ENCODE results near the gene THBS2.

The THBS2 gene

GRCh38 chr6:169233181-169233580 lies 20.5 kb downstream of the THBS2 start:
- DNase-seq (ENCODE audit: low read depth): no peak
- no peak for TF ChIP-seq CTCF (IDR thresholded peaks at IDR 0.05; ENCODE audit: insufficient read depth, low read depth, low read length, missing control alignments)
- H3K4me3 ChIP-seq (ENCODE audit: low read length): no peak overlapping the region

- TF ChIP-seq CTCF (IDR thresholded peaks at IDR 0.05; ENCODE audit: insufficient read depth, low read depth, low read length, missing control alignments): no peak
- H3K4me3 ChIP-seq (ENCODE audit: low read length): no peak overlapping the region
- DNase-seq (ENCODE audit: low read depth): no peak
These were observed 21.1 kb downstream of the THBS2 start for GRCh38 chr6:169232507-169232931.

GRCh38 chr6:169231790-169232506 lies 21.7 kb downstream of the THBS2 start:
- no peak for TF ChIP-seq CTCF (IDR thresholded peaks at IDR 0.05; ENCODE audit: insufficient read depth, low read depth, low read length, missing control alignments)
- H3K4me3 ChIP-seq (ENCODE audit: low read length): no peak overlapping the region
- DNase-seq (ENCODE audit: low read depth): no peak

GRCh38 chr6:169230946-169231789 lies 22.5 kb downstream of the THBS2 start:
- no peak for TF ChIP-seq CTCF (IDR thresholded peaks at IDR 0.05; ENCODE audit: insufficient read depth, low read depth, low read length, missing control alignments)
- no peak overlapping the region for H3K4me3 ChIP-seq (ENCODE audit: low read length)
- DNase-seq (ENCODE audit: low read depth): no peak

GRCh38 chr6:169230322-169230665 lies 23.4 kb downstream of the THBS2 start:
- peak; percentile 36 for DNase-seq (ENCODE audit: low read depth)
- H3K4me3 ChIP-seq (ENCODE audit: low read length): no peak overlapping the region
- no peak for TF ChIP-seq CTCF (IDR thresholded peaks at IDR 0.05; ENCODE audit: insufficient read depth, low read depth, low read length, missing control alignments)

- no peak for TF ChIP-seq CTCF (IDR thresholded peaks at IDR 0.05; ENCODE audit: insufficient read depth, low read depth, low read length, missing control alignments)
- peak; percentile 50 for DNase-seq (ENCODE audit: low read depth)
- H3K4me3 ChIP-seq (ENCODE audit: low read length): no peak overlapping the region
These were observed 23.9 kb downstream of the THBS2 start for GRCh38 chr6:169229615-169230321.
